WTC11 (cell line): Measurements from ENCODE around the gene RPL15.

Experiments used
- NR3C1 ChIP-seq: sonication (generic); formaldehyde crosslinking; conservative IDR thresholded peaks from 2 replicates; pipeline ENCODE4 v1.8.1; 2023; ENCODE audit warnings: low read depth, mild to moderate bottlenecking, missing genetic modification reagents
- TCF7 ChIP-seq: sonication (generic); formaldehyde crosslinking; IDR thresholded peaks from 2 replicates; pipeline ENCODE4 v1.8.0; 2022; ENCODE audit warnings: mild to moderate bottlenecking, low read depth, missing genetic modification reagents, moderate library complexity
- ZBTB21 ChIP-seq: sonication (generic); formaldehyde crosslinking; IDR thresholded peaks from 2 replicates; pipeline ENCODE4 v1.8.1; 2023; ENCODE audit warnings: mild to moderate bottlenecking, missing genetic modification reagents, borderline replicate concordance
- ZNF121 ChIP-seq: sonication (generic); formaldehyde crosslinking; IDR thresholded peaks from 2 replicates; pipeline ENCODE4 v1.8.0; 2023; ENCODE audit warnings: missing genetic modification reagents
- ZNF317 ChIP-seq: sonication (generic); formaldehyde crosslinking; IDR thresholded peaks from 2 replicates; pipeline ENCODE4 v1.8.1; 2023; ENCODE audit warnings: low read depth, mild to moderate bottlenecking, moderate library complexity, missing genetic modification reagents, borderline replicate concordance
- TF ChIP-seq, protein P1 (sequence below): fragments of 200-600 bp; IDR thresholded peaks from 2 replicates; pipeline ENCODE4 v1.8.0; 2022; ENCODE audit warnings: antibody characterized with exemption
- TF ChIP-seq, protein P2 (sequence below): sonication (generic); formaldehyde crosslinking; IDR thresholded peaks from 2 replicates; pipeline ENCODE4 v1.8.0; 2022; ENCODE audit warnings: mild to moderate bottlenecking, missing genetic modification reagents

DNA sequence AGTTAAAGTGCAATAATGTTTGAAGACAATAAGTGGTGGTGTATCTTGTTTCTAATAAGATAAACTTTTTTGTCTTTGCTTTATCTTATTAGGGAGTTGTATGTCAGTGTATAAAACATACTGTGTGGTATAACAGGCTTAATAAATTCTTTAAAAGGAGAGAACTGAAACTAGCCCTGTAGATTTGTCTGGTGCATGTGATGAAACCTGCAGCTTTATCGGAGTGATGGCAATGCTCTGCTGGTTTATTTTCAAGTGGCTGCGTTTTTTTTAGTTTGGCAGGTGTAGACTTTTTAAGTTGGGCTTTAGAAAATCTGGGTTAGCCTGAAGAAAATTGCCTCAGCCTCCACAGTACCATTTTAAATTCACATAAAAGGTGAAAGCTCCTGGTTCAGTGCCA, 2.7 kb downstream of the RPL15 start:
- TF ChIP-seq TCF7 (CRISPR knock-in tag): no peak
- TF ChIP-seq, protein P1, sequence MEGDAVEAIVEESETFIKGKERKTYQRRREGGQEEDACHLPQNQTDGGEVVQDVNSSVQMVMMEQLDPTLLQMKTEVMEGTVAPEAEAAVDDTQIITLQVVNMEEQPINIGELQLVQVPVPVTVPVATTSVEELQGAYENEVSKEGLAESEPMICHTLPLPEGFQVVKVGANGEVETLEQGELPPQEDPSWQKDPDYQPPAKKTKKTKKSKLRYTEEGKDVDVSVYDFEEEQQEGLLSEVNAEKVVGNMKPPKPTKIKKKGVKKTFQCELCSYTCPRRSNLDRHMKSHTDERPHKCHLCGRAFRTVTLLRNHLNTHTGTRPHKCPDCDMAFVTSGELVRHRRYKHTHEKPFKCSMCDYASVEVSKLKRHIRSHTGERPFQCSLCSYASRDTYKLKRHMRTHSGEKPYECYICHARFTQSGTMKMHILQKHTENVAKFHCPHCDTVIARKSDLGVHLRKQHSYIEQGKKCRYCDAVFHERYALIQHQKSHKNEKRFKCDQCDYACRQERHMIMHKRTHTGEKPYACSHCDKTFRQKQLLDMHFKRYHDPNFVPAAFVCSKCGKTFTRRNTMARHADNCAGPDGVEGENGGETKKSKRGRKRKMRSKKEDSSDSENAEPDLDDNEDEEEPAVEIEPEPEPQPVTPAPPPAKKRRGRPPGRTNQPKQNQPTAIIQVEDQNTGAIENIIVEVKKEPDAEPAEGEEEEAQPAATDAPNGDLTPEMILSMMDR: no peak
- no peak for TF ChIP-seq NR3C1 (CRISPR knock-in tag)
- TF ChIP-seq ZNF121 (CRISPR knock-in tag): no peak
- no peak for TF ChIP-seq ZBTB21
- TF ChIP-seq ZNF317 (CRISPR knock-in tag): no peak
- TF ChIP-seq, protein P2, sequence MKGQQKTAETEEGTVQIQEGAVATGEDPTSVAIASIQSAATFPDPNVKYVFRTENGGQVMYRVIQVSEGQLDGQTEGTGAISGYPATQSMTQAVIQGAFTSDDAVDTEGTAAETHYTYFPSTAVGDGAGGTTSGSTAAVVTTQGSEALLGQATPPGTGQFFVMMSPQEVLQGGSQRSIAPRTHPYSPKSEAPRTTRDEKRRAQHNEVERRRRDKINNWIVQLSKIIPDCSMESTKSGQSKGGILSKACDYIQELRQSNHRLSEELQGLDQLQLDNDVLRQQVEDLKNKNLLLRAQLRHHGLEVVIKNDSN (CRISPR knock-in tag): no peak
